BE2C (cell line): ENCODE measurements around the gene IQGAP3.

Experiments
- DNase-seq: peaks from one replicate; pipeline ENCODE4 v3.0.0-alpha.2; 2020
- H3K27me3 ChIP-seq: fragments of 250-450 bp; sonication (Bioruptor Pico); 2 replicates; pipeline ENCODE4 v1.5.1; 2020; ENCODE audit warnings: mild to moderate bottlenecking
- H3K36me3 ChIP-seq: fragments of 250-450 bp; sonication (Bioruptor Pico); 2 replicates; pipeline ENCODE4 v1.5.1; 2020; ENCODE audit warnings: mild to moderate bottlenecking
- H3K4me1 ChIP-seq: fragments of 250-450 bp; sonication (Bioruptor Pico); 2 replicates; pipeline ENCODE4 v1.5.1; 2020
- H3K4me3 ChIP-seq: 2 replicates; pipeline ENCODE4 v1.5.1; 2011; ENCODE audit warnings: low read depth, low read length
- H3K9me3 ChIP-seq: fragments of 250-450 bp; sonication (Bioruptor Pico); 2 replicates; pipeline ENCODE4 v1.5.1; 2020
- CTCF ChIP-seq: IDR thresholded peaks from 2 replicates; pipeline ENCODE4 v1.5.1; 2012; ENCODE audit warnings: mild to moderate bottlenecking, low read depth, low read length

The IQGAP3 gene

GRCh38 chr1:156516821-156517220, 55.5 kb downstream of the IQGAP3 start:
- no peak for TF ChIP-seq CTCF
- no peak for DNase-seq

GRCh38 chr1:156515956-156516355, 56.4 kb downstream of the IQGAP3 start:
- no peak for DNase-seq

More at GRCh38 chr1:156516821-156517220, 55.5 kb downstream of the IQGAP3 start:
- H3K9me3 ChIP-seq: no peaks in the 10 kb centered on the region
- H3K4me1 ChIP-seq: no peaks in the 10 kb centered on the region
- H3K36me3 ChIP-seq: no peaks in the 10 kb centered on the region
- H3K27me3 ChIP-seq: no peaks in the 10 kb centered on the region
- no peak overlapping the region for H3K4me3 ChIP-seq

GRCh38 chr1:156513185-156513584, 59.2 kb downstream of the IQGAP3 start:
- no peak for DNase-seq
- no peak overlapping the region for H3K4me3 ChIP-seq
- H3K36me3 ChIP-seq: no peaks in the 10 kb centered on the region
- no peak for TF ChIP-seq CTCF
- H3K4me1 ChIP-seq: no peaks in the 10 kb centered on the region
- H3K9me3 ChIP-seq: no peaks in the 10 kb centered on the region
- no peaks in the 10 kb centered on the region for H3K27me3 ChIP-seq

More at GRCh38 chr1:156515956-156516355, 56.4 kb downstream of the IQGAP3 start:
- no peaks in the 10 kb centered on the region for H3K9me3 ChIP-seq
- no peaks in the 10 kb centered on the region for H3K36me3 ChIP-seq
- H3K27me3 ChIP-seq: no peaks in the 10 kb centered on the region
- H3K4me1 ChIP-seq: no peaks in the 10 kb centered on the region
- no peak overlapping the region for H3K4me3 ChIP-seq
- TF ChIP-seq CTCF: no peak

GRCh38 chr1:156511644-156512043, 60.7 kb downstream of the IQGAP3 start:
- H3K4me1 ChIP-seq: no peaks in the 10 kb centered on the region
- no peaks in the 10 kb centered on the region for H3K36me3 ChIP-seq
- no peaks in the 10 kb centered on the region for H3K9me3 ChIP-seq
- no peaks in the 10 kb centered on the region for H3K27me3 ChIP-seq
- DNase-seq: no peak
- TF ChIP-seq CTCF: no peak
- no peak overlapping the region for H3K4me3 ChIP-seq

- Histone ChIP-seq H3K36me3 (no peaks in the 10 kb centered on the region), H3K9me3 (no peaks in the 10 kb centered on the region), H3K4me1 (0 out of 2 replicates have a peak, but pooled peaks cover 3% of the 10 kb centered on the region), H3K4me3 (no peak overlapping the region), H3K27me3 (no peaks in the 10 kb centered on the region)
- no peak for TF ChIP-seq CTCF
- no peak for DNase-seq
Observed at GRCh38 chr1:156510709-156511108, 61.7 kb downstream of the IQGAP3 start.

GRCh38 chr1:156509424-156510034, 62.8 kb downstream of the IQGAP3 start:
- H3K4me1 ChIP-seq: peaks cover 9% of the 10 kb centered on the region
- no peak for DNase-seq
- H3K27me3 ChIP-seq: no peaks in the 10 kb centered on the region
- no peaks in the 10 kb centered on the region for H3K36me3 ChIP-seq
- H3K4me3 ChIP-seq: no peak overlapping the region
- H3K9me3 ChIP-seq: no peaks in the 10 kb centered on the region
- TF ChIP-seq CTCF: no peak
